Psoas muscle (tissue), 8 donors: ENCODE data around the gene MYO9A. TPM values are rescaled to one million over a fixed set of nuclear protein-coding genes. Genes with fewer than 3 reads are reported as not detected.

Source experiments
- ATAC-seq, 4 donors: fragments of 200-7000 bp; cut with Tn5 transposase; one replicate each; pipeline ENCODE4 v1.9.1; 2020; ENCODE audit warnings: moderate library complexity in 3 of 4, mild to moderate bottlenecking in 2 of 4
- DNase-seq, 2 donors: peaks; one replicate each; pipeline ENCODE4 v3.0.0-alpha.2; 2020
- H3K27ac ChIP-seq: fragments of 200-600 bp; one replicate; pipeline ENCODE4 v1.8.0; 2022
- H3K27me3 ChIP-seq, 3 donors: fragments of 200-600 bp in 1 of 3; one replicate each; pipeline versions ENCODE4 v1.6.1 to v1.8.0; 2013 to 2022; ENCODE audit warnings: low read length in 2 of 3, mild to moderate bottlenecking in 2 of 3, moderate library complexity in 1 of 3; ENCODE audit not compliant: insufficient read depth in 3 of 3
- H3K36me3 ChIP-seq, 2 donors: fragments of 200-600 bp in 1 of 2; one replicate each; pipeline versions ENCODE4 v1.6.1 to v1.8.0; 2013 to 2022; ENCODE audit warnings: low read depth in 1 of 2, mild to moderate bottlenecking in 1 of 2, moderate library complexity in 1 of 2; ENCODE audit not compliant: insufficient read depth in 1 of 2
- H3K4me1 ChIP-seq: fragments of 200-600 bp; one replicate; pipeline ENCODE4 v1.8.0; 2022
- H3K4me3 ChIP-seq: fragments of 200-600 bp; one replicate; pipeline ENCODE4 v1.8.0; 2022; ENCODE audit warnings: mild to moderate bottlenecking
- H3K9me3 ChIP-seq: fragments of 200-600 bp; one replicate; pipeline ENCODE4 v1.8.0; 2022
- CTCF ChIP-seq: fragments of 200-600 bp; IDR thresholded peaks from one replicate; pipeline ENCODE4 v1.8.0; 2022; ENCODE audit warnings: antibody characterized with exemption
- WGBS, 3 donors: extraction: QIAGEN DNeasy Blood & Tissue Kit; methylation state at CpG; one replicate each; pipeline versions ENCODE4 v1.1.6 to v1.1.7; 2013; 5-methylcytosine and 5-hydroxymethylcytosine counted together
- intact Hi-C, 2 donors: fragments of 100-400 bp; cut with DNase I; formaldehyde crosslinking; loops; one replicate each; pipeline versions ENCODE4 v1.11.0 to v1.14.2; 2022
- polyA plus RNA-seq, 3 donors: library from polyadenylated mRNA; stranded (reverse); fragments of 200-250 nt; gene quantifications; one replicate each; pipeline ENCODE4 v1.2.3, GENCODE V29; 2013
- total RNA-seq, 4 donors: library from RNA; stranded (reverse); fragmentation: NEBNext Ultra II Directional in 2 of 4; extraction: Animal tissue kit (Norgen Biotek cat#: 25700) in 2 of 4; gene quantifications; one replicate each; pipeline versions ENCODE4 v1.2.1 to v1.2.4, GENCODE V29; 2021 to 2023
- donor health status: healthy with polysubstance abuse.
- donor health status: DM: no; HTN: no; CAD: no; lungs with moderate emphysema.
- donor health status: Bipolar disorder and iron deficiency.
- donor health status: healthy.
- donor health status: DM: yes; HTN: yes; CAD: no.
- donor health status: DM: no; HTN: no; CAD: no.
- donor health status: DM: no; HTN: no; CAD: no.
- donor health status: DM: yes; HTN: yes; CAD: no.

The MYO9A gene
- total and polyA plus RNA-seq, 7 donors = 3.4 to 28.4 (median 23.0) TPM

- no peak for ATAC-seq
- intact Hi-C loops = no loop called here
Measured at GRCh38 chr15:71792521-71792920, 325.4 kb downstream of the MYO9A start.

GRCh38 chr15:71791975-71792374, 326.0 kb downstream of the MYO9A start:
- Histone ChIP-seq H3K27me3 (no peaks in the 10 kb centered on the region), H3K4me3 (no peak overlapping the region), H3K9me3 (no peaks in the 10 kb centered on the region), H3K36me3 (no peaks in the 10 kb centered on the region), H3K4me1 (no peaks in the 10 kb centered on the region), H3K27ac (no peak overlapping the region)
- ATAC-seq (no peak), DNase-seq (no peak)
- intact Hi-C loops = no loop called here
- no peak for TF ChIP-seq CTCF
- 81 to 88% (median 85%) methylated on average over 7 of the region's 7 CpGs for WGBS, 3 donors

More at GRCh38 chr15:71792521-71792920, 325.4 kb downstream of the MYO9A start:
- Histone ChIP-seq H3K27ac (no peak overlapping the region), H3K27me3 (no peaks in the 10 kb centered on the region), H3K4me3 (no peak overlapping the region), H3K9me3 (no peaks in the 10 kb centered on the region), H3K4me1 (no peaks in the 10 kb centered on the region), H3K36me3 (no peaks in the 10 kb centered on the region)
- DNase-seq = no peak
- TF ChIP-seq CTCF = no peak
- 42 to 49% (median 43%) methylated on average over 2 of the region's 2 CpGs for WGBS, 3 donors

- no peak overlapping the region for H3K4me3 ChIP-seq
- no peaks in the 10 kb centered on the region for H3K27me3 ChIP-seq
- TF ChIP-seq CTCF = no peak
- H3K27ac ChIP-seq = no peak overlapping the region
- DNase-seq = no peak
- WGBS, 3 donors = 85 to 88% (median 85%) methylated on average over 10 of the region's 10 CpGs
- no peak for ATAC-seq
- H3K9me3 ChIP-seq = no peaks in the 10 kb centered on the region
- no peaks in the 10 kb centered on the region for H3K4me1 ChIP-seq
- H3K36me3 ChIP-seq = no peaks in the 10 kb centered on the region
- intact Hi-C loops = no loop called here
Measured at GRCh38 chr15:71790081-71790480, 327.9 kb downstream of the MYO9A start.

- Histone ChIP-seq H3K36me3 (no peaks in the 10 kb centered on the region), H3K4me1 (no peaks in the 10 kb centered on the region), H3K27me3 (no peaks in the 10 kb centered on the region), H3K27ac (no peak overlapping the region), H3K4me3 (no peak overlapping the region), H3K9me3 (no peaks in the 10 kb centered on the region)
- intact Hi-C loops = no loop called here
- WGBS, 3 donors = 87 to 95% (median 93%) methylated on average over 6 of the region's 6 CpGs
- TF ChIP-seq CTCF = no peak
- DNase-seq (no peak), ATAC-seq (no peak)
Measured at GRCh38 chr15:71789616-71790015, 328.3 kb downstream of the MYO9A start.
